Activated CD4-positive, alpha-beta T cell treated with anti-CD3 and anti-CD28 coated beads, Interleukin-2, amount 10 ng/mL, durations not matched to agents 7 days and 5 days (primary cell): Measurements from ENCODE around the gene AGTPBP1. TPM values are rescaled to one million over a fixed set of nuclear protein-coding genes. Genes with fewer than 3 reads are reported as not detected.
"Not testable (repeated sequence)": the region's sequence is repeated elsewhere in the genome, so short reads cannot be mapped to it uniquely, and the experiment has no call there.

ENCODE experiments used
- CTCF ChIA-PET: fragments of 350-600 bp; sonication (Branson Sonifier 250); formaldehyde crosslinking; loops from one replicate; lab custom pipeline; 2021; ENCODE audit warnings: antibody characterized with exemption; lab: Charles Lee
- POLR2A ChIA-PET: fragments of 350-600 bp; sonication (Branson Sonifier 250); formaldehyde crosslinking; loops from one replicate; lab custom pipeline; 2021; ENCODE audit warnings: antibody characterized with exemption; lab: Charles Lee
- DNase-seq: peaks from one replicate; pipeline ENCODE4 v3.0.0-alpha.2; 2020
- H3K27ac Mint-ChIP-seq: one replicate; pipeline ENCODE4 v1.8.0; 2021; ENCODE audit warnings: mild to moderate bottlenecking, moderate library complexity, mixed read lengths
- H3K27me3 Mint-ChIP-seq: one replicate; pipeline ENCODE4 v1.8.0; 2021; ENCODE audit warnings: mixed read lengths
- H3K36me3 Mint-ChIP-seq: one replicate; pipeline ENCODE4 v1.8.0; 2021; ENCODE audit warnings: low read depth, mixed read lengths
- H3K4me1 Mint-ChIP-seq: one replicate; pipeline ENCODE4 v1.8.0; 2021; ENCODE audit warnings: mixed read lengths
- H3K4me3 Mint-ChIP-seq: one replicate; pipeline ENCODE4 v1.8.0; 2021; ENCODE audit warnings: mild to moderate bottlenecking, moderate library complexity, mixed read lengths
- H3K9me3 Mint-ChIP-seq: one replicate; pipeline ENCODE4 v1.8.0; 2021; ENCODE audit warnings: mixed read lengths
- total RNA-seq, 2 experiments: library from RNA; stranded (reverse); gene quantifications; one replicate each; pipeline ENCODE4 v1.2.3, GENCODE V29; 2021

AGTPBP1 gene
- total RNA-seq, 2 experiments from 2014 or later = 35.2 to 37.2 TPM

- DNase-seq = no peak
- Mint-ChIP-seq H3K36me3 (peaks cover 27% of the 10 kb centered on the region), H3K27me3 (no peaks in the 10 kb centered on the region), H3K4me1 (peaks cover 20% of the 10 kb centered on the region), H3K9me3 (peaks cover 5% of the 10 kb centered on the region), H3K27ac (no peak overlapping the region), H3K4me3 (no peak overlapping the region)
- POLR2A ChIA-PET = no interaction called here
- CTCF ChIA-PET = no interaction called here
Observed at GRCh38 chr9:85602742-85603141, 139.0 kb downstream of the AGTPBP1 start.

GRCh38 chr9:85600675-85601263, 141.0 kb downstream of the AGTPBP1 start:
- Mint-ChIP-seq H3K27ac (peak overlapping the region; percentile 36), H3K9me3 (peaks cover 5% of the 10 kb centered on the region), H3K36me3 (peaks cover 27% of the 10 kb centered on the region), H3K27me3 (no peaks in the 10 kb centered on the region), H3K4me3 (no peak overlapping the region), H3K4me1 (peaks cover 20% of the 10 kb centered on the region)
- DNase-seq = peak; percentile 26
- POLR2A ChIA-PET = no interaction called here
- CTCF ChIA-PET = no interaction called here

DNA sequence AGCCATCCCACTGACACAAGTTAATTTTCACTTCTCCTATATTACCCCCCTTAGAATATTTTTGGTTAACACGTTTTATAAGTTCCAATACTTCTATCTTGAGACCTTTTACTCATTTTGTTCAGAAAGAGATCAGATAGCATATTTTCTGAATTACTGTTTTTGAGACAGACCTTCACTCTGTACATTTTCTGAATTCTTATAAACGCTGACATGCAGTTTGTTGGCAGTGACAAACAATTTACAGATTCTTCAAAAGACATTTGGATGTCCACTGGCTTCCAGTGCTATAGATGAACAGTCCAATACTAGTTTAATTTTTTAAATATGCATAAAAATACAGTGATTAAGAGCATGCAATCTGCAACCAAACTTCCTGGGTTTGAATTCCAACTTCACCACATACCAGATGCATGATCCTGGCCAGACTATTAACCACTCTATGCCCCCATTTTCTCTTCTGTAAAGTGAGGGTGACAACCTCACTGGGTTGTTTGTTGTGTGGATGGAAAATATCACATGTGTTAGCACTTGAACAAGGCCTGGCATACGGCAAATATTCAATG, 142.1 kb downstream of the AGTPBP1 start:
- DNase-seq = no peak
- Mint-ChIP-seq H3K9me3 (peaks cover 5% of the 10 kb centered on the region), H3K36me3 (peaks cover 26% of the 10 kb centered on the region), H3K4me3 (no peak overlapping the region), H3K27me3 (no peaks in the 10 kb centered on the region), H3K27ac (no peak overlapping the region), H3K4me1 (peaks cover 20% of the 10 kb centered on the region)
- CTCF ChIA-PET = interaction anchor here (0.6 kb wide), 1 partner anchor 107 kb away, joined by 4 read pairs; no protein-coding TSS in a partner anchor
- POLR2A ChIA-PET = no interaction called here

- Mint-ChIP-seq H3K9me3 (no peaks in the 10 kb centered on the region), H3K36me3 (peaks cover 12% of the 10 kb centered on the region), H3K4me3 (no peak overlapping the region), H3K4me1 (peaks cover 3% of the 10 kb centered on the region), H3K27me3 (no peaks in the 10 kb centered on the region), H3K27ac (no peak overlapping the region)
- CTCF ChIA-PET = interaction anchor here (0.7 kb wide), 1 partner anchor 107 kb away, joined by 3 read pairs; no protein-coding TSS in a partner anchor
- POLR2A ChIA-PET = no interaction called here
- no peak for DNase-seq
Observed at GRCh38 chr9:85594316-85594715, 147.4 kb downstream of the AGTPBP1 start.

DNA sequence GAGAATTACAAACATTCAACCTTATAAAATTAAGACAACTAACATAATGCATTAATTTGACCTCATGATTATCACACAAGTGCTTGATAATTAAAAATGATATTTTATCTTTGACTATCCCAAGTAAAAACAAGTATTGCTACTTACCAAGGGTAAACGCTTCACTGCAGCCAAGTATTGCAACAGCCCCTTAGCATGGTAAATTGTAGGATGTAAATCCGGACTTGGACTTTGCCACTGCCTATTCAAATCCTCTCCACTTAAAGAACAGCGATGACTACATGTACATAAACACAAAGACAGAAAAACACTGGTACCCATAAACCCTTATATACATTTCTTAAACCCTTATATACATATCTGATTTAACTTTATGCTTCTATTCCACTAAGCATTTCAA, 155.1 kb downstream of the AGTPBP1 start:
- no peak for DNase-seq
- Mint-ChIP-seq H3K4me1 (peaks cover 1% of the 10 kb centered on the region), H3K36me3 (peaks cover 9% of the 10 kb centered on the region), H3K4me3 (no peak overlapping the region), H3K9me3 (no peaks in the 10 kb centered on the region), H3K27me3 (no peaks in the 10 kb centered on the region), H3K27ac (no peak overlapping the region)
- POLR2A ChIA-PET = interaction anchor here (0.5 kb wide), 1 partner anchor 1551 kb away, joined by 5 read pairs; no protein-coding TSS in a partner anchor
- CTCF ChIA-PET = no interaction called here

DNA sequence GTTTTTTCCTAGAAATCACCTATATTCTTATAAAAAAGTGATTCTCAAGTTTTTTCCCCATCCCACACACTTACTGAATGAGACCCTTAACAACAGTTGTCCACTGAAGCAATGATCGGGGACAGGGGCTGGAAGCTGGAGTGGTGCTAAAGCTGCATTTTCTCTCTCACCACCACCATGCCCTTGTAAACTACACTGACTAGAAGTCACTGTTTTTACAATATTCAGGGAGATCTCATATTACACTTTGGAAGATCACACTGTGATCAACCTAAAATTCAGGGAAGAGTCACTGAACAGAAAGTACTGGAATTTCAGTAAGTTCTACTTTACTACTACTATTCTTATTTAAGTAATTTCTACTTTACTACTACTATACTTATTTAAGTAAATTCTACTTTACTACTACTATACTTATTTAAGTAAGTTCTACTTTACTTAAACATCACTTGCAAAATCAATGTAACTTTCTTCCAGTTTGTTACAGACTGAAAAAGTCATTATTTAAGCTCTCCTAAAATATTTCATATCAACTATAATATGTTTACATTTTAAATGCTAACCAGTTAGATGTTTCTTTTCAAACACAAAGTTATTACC, 164.3 kb downstream of the AGTPBP1 start:
- no peaks in the 10 kb centered on the region for H3K27me3 Mint-ChIP-seq
- CTCF ChIA-PET = interaction anchor here (0.6 kb wide), 1 partner anchor 1296 kb away, joined by 4 read pairs; no protein-coding TSS in a partner anchor
- no peaks in the 10 kb centered on the region for H3K4me1 Mint-ChIP-seq
- no peaks in the 10 kb centered on the region for H3K9me3 Mint-ChIP-seq
- DNase-seq = no peak
- H3K4me3 Mint-ChIP-seq = no peak overlapping the region
- no peak overlapping the region for H3K27ac Mint-ChIP-seq
- peaks cover 11% of the 10 kb centered on the region for H3K36me3 Mint-ChIP-seq
- POLR2A ChIA-PET = no interaction called here

GRCh38 chr9:85575868-85576267, 165.9 kb downstream of the AGTPBP1 start:
- Mint-ChIP-seq H3K9me3 (no peaks in the 10 kb centered on the region), H3K4me1 (no peaks in the 10 kb centered on the region), H3K27me3 (no peaks in the 10 kb centered on the region), H3K36me3 (peaks cover 13% of the 10 kb centered on the region), H3K27ac (no peak overlapping the region), H3K4me3 (no peak overlapping the region)
- CTCF ChIA-PET = no interaction called here
- DNase-seq = no peak
- POLR2A ChIA-PET = no interaction called here

- DNase-seq, CTCF ChIA-PET, H3K4me1 Mint-ChIP-seq, H3K9me3 Mint-ChIP-seq, H3K27ac Mint-ChIP-seq, POLR2A ChIA-PET, H3K27me3 Mint-ChIP-seq, H3K4me3 Mint-ChIP-seq: not testable (repeated sequence)
- peaks cover 13% of the 10 kb centered on the region for H3K36me3 Mint-ChIP-seq
Observed at GRCh38 chr9:85573546-85573945, 168.2 kb downstream of the AGTPBP1 start.

DNA sequence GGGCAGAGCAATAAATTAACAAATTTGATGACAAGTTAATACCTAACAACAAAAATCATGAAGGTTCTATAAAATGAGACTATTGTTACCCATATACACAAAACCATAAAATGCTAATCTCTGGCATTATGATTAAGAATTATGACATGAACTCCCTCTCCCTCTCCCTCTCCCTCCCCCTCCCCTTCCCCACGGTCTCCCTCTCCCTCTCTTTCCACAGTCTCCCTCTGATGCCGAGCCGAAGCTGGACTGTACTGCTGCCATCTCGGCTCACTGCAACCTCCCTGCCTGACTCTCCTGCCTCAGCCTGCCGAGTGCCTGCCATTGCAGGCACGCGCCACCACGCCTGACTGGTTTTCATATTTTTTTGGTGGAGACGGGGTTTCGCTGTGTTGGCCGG, 168.8 kb downstream of the AGTPBP1 start:
- H3K27me3 Mint-ChIP-seq, CTCF ChIA-PET, H3K4me1 Mint-ChIP-seq, DNase-seq, H3K9me3 Mint-ChIP-seq, POLR2A ChIA-PET, H3K4me3 Mint-ChIP-seq, H3K27ac Mint-ChIP-seq: not testable (repeated sequence)
- H3K36me3 Mint-ChIP-seq = peaks cover 13% of the 10 kb centered on the region

DNA sequence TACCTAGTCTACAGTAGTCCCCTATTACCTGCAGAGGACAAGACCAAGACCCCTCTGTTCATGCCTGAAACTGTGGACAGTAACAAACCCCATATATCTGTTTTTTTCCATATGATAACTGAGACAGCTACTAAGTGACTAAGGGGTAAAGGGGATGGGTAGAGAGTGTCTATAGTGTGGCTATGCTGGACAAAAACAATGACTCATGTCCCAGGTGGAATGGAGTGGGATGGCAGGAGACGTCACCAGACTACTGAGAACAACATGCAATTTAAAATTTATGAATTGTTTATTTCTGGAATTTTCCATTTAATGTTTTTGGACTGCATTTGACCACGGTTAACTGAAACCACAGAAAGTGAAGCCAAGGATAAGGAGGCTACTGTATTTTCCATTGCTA, 171.8 kb downstream of the AGTPBP1 start:
- POLR2A ChIA-PET = no interaction called here
- H3K9me3 Mint-ChIP-seq = no peaks in the 10 kb centered on the region
- no peak for DNase-seq
- CTCF ChIA-PET = no interaction called here
- H3K4me3 Mint-ChIP-seq = no peak overlapping the region
- H3K27me3 Mint-ChIP-seq = no peaks in the 10 kb centered on the region
- peaks cover 20% of the 10 kb centered on the region for H3K36me3 Mint-ChIP-seq
- no peak overlapping the region for H3K27ac Mint-ChIP-seq
- H3K4me1 Mint-ChIP-seq = no peaks in the 10 kb centered on the region

DNA sequence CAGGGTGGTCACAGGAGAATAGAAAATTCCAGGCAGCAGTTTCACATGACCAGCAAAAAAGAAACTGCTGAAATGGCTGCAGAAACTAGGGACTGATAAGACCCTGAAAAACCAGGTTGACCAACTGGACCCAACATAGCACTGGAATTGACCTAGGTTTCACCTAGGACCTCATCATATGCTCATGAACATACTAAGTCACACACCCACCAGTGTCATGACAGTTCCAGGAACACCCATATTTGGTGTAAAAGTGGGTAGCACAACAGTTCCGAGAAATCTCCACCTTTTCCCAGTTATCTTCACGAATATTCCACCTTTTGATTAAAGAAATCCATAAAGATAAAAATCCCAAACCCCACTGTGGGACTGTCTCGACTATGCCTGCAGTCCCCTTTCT, 182.2 kb downstream of the AGTPBP1 start:
- CTCF ChIA-PET = no interaction called here

GRCh38 chr9:85554349-85554748, 187.4 kb downstream of the AGTPBP1 start:
- ChIA-PET POLR2A (no interaction called here), CTCF (no interaction called here)
- no peak for DNase-seq
- Mint-ChIP-seq H3K4me1 (peaks cover 5% of the 10 kb centered on the region), H3K27ac (no peak overlapping the region), H3K36me3 (peaks cover 7% of the 10 kb centered on the region), H3K27me3 (no peaks in the 10 kb centered on the region), H3K4me3 (no peak overlapping the region), H3K9me3 (no peaks in the 10 kb centered on the region)

More for the DNA sequence above, 182.2 kb downstream of the AGTPBP1 start:
- no peak for DNase-seq
- Mint-ChIP-seq H3K9me3 (no peaks in the 10 kb centered on the region), H3K4me3 (no peak overlapping the region), H3K4me1 (no peaks in the 10 kb centered on the region), H3K27ac (no peak overlapping the region), H3K27me3 (no peaks in the 10 kb centered on the region), H3K36me3 (peaks cover 3% of the 10 kb centered on the region)
- POLR2A ChIA-PET = no interaction called here

GRCh38 chr9:85553475-85553874, 188.3 kb downstream of the AGTPBP1 start:
- ChIA-PET CTCF (no interaction called here), POLR2A (no interaction called here)
- Mint-ChIP-seq H3K9me3 (no peaks in the 10 kb centered on the region), H3K4me1 (peaks cover 5% of the 10 kb centered on the region), H3K27me3 (no peaks in the 10 kb centered on the region), H3K4me3 (no peak overlapping the region), H3K27ac (no peak overlapping the region), H3K36me3 (peaks cover 7% of the 10 kb centered on the region)
- no peak for DNase-seq
